Measurements from ENCODE around the gene ATP8B3.

The ATP8B3 gene

GRCh38 chr19:1744822-1745563, 67.1 kb downstream of the ATP8B3 start:
- no peak for DNase-seq (ENCODE audit: low read depth in 3 of 3)

GRCh38 chr19:1744133-1744665, 67.9 kb downstream of the ATP8B3 start:
- no peak for DNase-seq (ENCODE audit: low read depth in 3 of 3)

GRCh38 chr19:1742989-1743696, 68.9 kb downstream of the ATP8B3 start:
- DNase-seq (ENCODE audit: low read depth in 3 of 3) = no peak

- DNase-seq (ENCODE audit: low read depth in 3 of 3) = no peak
Observed at GRCh38 chr19:1739960-1740629, 72.0 kb downstream of the ATP8B3 start.

- DNase-seq (ENCODE audit: low read depth in 3 of 3) = no peak
Observed at GRCh38 chr19:1736927-1737326, 75.1 kb downstream of the ATP8B3 start.

- DNase-seq (ENCODE audit: low read depth in 3 of 3) = no peak
Observed at GRCh38 chr19:1736280-1736679, 75.8 kb downstream of the ATP8B3 start.

GRCh38 chr19:1734321-1734966, 77.6 kb downstream of the ATP8B3 start:
- DNase-seq (ENCODE audit: low read depth in 3 of 3) = no peak

Data from stimulated activated CD4-positive, alpha-beta T cell treated with anti-CD3 and anti-CD28 coated beads, TNF-alpha, amount 100 ng/mL, for 24 hours (primary cell).